Measurements from ENCODE around the gene EPHX1.

The EPHX1 gene

GRCh38 chr1:225873281-225873850, 63.4 kb downstream of the EPHX1 start:
- TF ChIP-seq CTCF (IDR thresholded peaks at IDR 0.05; ENCODE audit: unreplicated experiment in 3 of 3) = no peak
- Mint-ChIP-seq H3K27ac (no peak overlapping the region), H3K9me3 (no peaks in the 10 kb centered on the region), H3K27me3 (ENCODE audit: low read depth) (peaks cover 5% of the 10 kb centered on the region), H3K36me3 (ENCODE audit: low read depth) (peaks cover 29% of the 10 kb centered on the region), H3K4me1 (peaks cover 37% of the 10 kb centered on the region), H3K4me3 (no peak overlapping the region)

GRCh38 chr1:225874431-225874830, 64.5 kb downstream of the EPHX1 start:
- Mint-ChIP-seq H3K36me3 (ENCODE audit: low read depth) (peaks cover 25% of the 10 kb centered on the region), H3K27me3 (ENCODE audit: low read depth) (peaks cover 5% of the 10 kb centered on the region), H3K4me1 (peaks cover 40% of the 10 kb centered on the region), H3K4me3 (no peak overlapping the region), H3K9me3 (no peaks in the 10 kb centered on the region), H3K27ac (no peak overlapping the region)
- no peak for TF ChIP-seq CTCF (IDR thresholded peaks at IDR 0.05; ENCODE audit: unreplicated experiment in 3 of 3)

GRCh38 chr1:225875044-225875815, 65.3 kb downstream of the EPHX1 start:
- H3K9me3 Mint-ChIP-seq = no peaks in the 10 kb centered on the region
- TF ChIP-seq CTCF (IDR thresholded peaks at IDR 0.05; ENCODE audit: unreplicated experiment in 3 of 3) = no peak
- peaks cover 24% of the 10 kb centered on the region for H3K36me3 Mint-ChIP-seq (ENCODE audit: low read depth)
- no peak overlapping the region for H3K4me3 Mint-ChIP-seq
- peaks cover 5% of the 10 kb centered on the region for H3K27me3 Mint-ChIP-seq (ENCODE audit: low read depth)
- peaks cover 47% of the 10 kb centered on the region for H3K4me1 Mint-ChIP-seq
- H3K27ac Mint-ChIP-seq = peak overlapping the region in 1 of 3 experiments; percentile 60

GRCh38 chr1:225876900-225877510, 67.1 kb downstream of the EPHX1 start:
- no peak for TF ChIP-seq CTCF (IDR thresholded peaks at IDR 0.05; ENCODE audit: unreplicated experiment in 3 of 3)
- peak overlapping the region in 1 of 3 experiments; percentile 22 for H3K4me3 Mint-ChIP-seq
- H3K4me1 Mint-ChIP-seq = peaks cover 45% of the 10 kb centered on the region
- peaks cover 7% of the 10 kb centered on the region for H3K36me3 Mint-ChIP-seq (ENCODE audit: low read depth)
- H3K27ac Mint-ChIP-seq = peak overlapping the region in 1 of 3 experiments; percentile 31
- peaks cover 5% of the 10 kb centered on the region for H3K27me3 Mint-ChIP-seq (ENCODE audit: low read depth)
- no peaks in the 10 kb centered on the region for H3K9me3 Mint-ChIP-seq

- Mint-ChIP-seq H3K9me3 (no peaks in the 10 kb centered on the region), H3K36me3 (ENCODE audit: low read depth) (peaks cover 7% of the 10 kb centered on the region), H3K27ac (peak overlapping the region; percentile 17 to 75 (median 31)), H3K4me1 (peaks cover 45% of the 10 kb centered on the region), H3K4me3 (peak overlapping the region; percentile 39 to 62 (median 54)), H3K27me3 (ENCODE audit: low read depth) (peaks cover 5% of the 10 kb centered on the region)
- TF ChIP-seq CTCF (IDR thresholded peaks at IDR 0.05; ENCODE audit: unreplicated experiment in 3 of 3) = peak; percentile 46 to 53 (median 48)
Measured at GRCh38 chr1:225877580-225877979, 67.7 kb downstream of the EPHX1 start.
